HepG2 (cell line): Measurements from ENCODE around the gene SH3D21. TPM values are rescaled to one million over a fixed set of nuclear protein-coding genes. Genes with fewer than 3 reads are reported as not detected.

ENCODE experiments used
- ATAC-seq: fragments of 200-7000 bp; cut with Tn5 transposase; 3 replicates; pipeline ENCODE4 v1.9.1; 2020; ENCODE audit warnings: mild to moderate bottlenecking, moderate library complexity
- BruUV-seq: library from RNA; stranded (reverse); fragments of 400-500 nt; replicated peaks from 2 replicates; lab custom pipeline; 2021; lab: Mats Ljungman, UMichigan
- CTCF ChIA-PET: fragments of 300-600 bp; formaldehyde crosslinking; extraction: SDS; loops from one replicate; lab custom pipeline; 2021; ENCODE audit warnings: low total read pairs, inconsistent platforms, low intra/inter-chr PET ratio; lab: Yijun Ruan, JAX
- POLR2A ChIA-PET: fragments of 350-600 bp; sonication (Branson Sonifier 250); formaldehyde crosslinking; loops from one replicate; lab custom pipeline; 2020; ENCODE audit warnings: antibody characterized with exemption, inconsistent platforms; lab: Yijun Ruan, JAX
- DNase-seq: peaks from one replicate; pipeline ENCODE4 v3.0.0-alpha.2; 2015; ENCODE audit warnings: low spot score
- FAIRE-seq: peaks from 3 replicates; lab custom pipeline; 2011; peaks lifted over from hg19 to GRCh38; lab: Jason Lieb, UNC
- H2AFZ ChIP-seq: one replicate; pipeline ENCODE4 v1.6.1; 2011; ENCODE audit warnings: low read length, inconsistent platforms
- H3K27ac ChIP-seq: fragments of 300-600 bp; 3 replicates; pipeline ENCODE4 v1.8.0; 2011; ENCODE audit warnings: mixed run types, mild to moderate bottlenecking, mixed read lengths, low read length, inconsistent platforms; ENCODE audit not compliant: insufficient read depth; ENCODE audit errors: extremely low read length
- H3K27me3 ChIP-seq, 2 experiments: fragments of 200-600 bp in 1 of 2; 2 replicates in 1 of 2; 3 replicates in 1 of 2; pipeline versions ENCODE4 v1.6.0 to v1.8.0; 2011; ENCODE audit warnings: low read length in 2 of 2, mild to moderate bottlenecking in 2 of 2, moderate library complexity in 2 of 2, inconsistent platforms in 1 of 2; ENCODE audit not compliant: insufficient read depth in 2 of 2, control insufficient read depth in 1 of 2
- H3K36me3 ChIP-seq, 2 experiments: fragments of 200-600 bp in 1 of 2; replicated peaks in 1 of 2; 2 replicates in 1 of 2; 3 replicates in 1 of 2; pipeline versions ENCODE4 v1.5.1 to v1.8.0; 2011; ENCODE audit warnings: low read length in 2 of 2, inconsistent platforms in 1 of 2; ENCODE audit not compliant: insufficient read depth in 2 of 2, control insufficient read depth in 1 of 2
- H3K4me1 ChIP-seq: 2 replicates; pipeline ENCODE4 v1.5.1; 2012; ENCODE audit warnings: low read length, inconsistent platforms; ENCODE audit not compliant: insufficient read depth
- H3K4me2 ChIP-seq: 2 replicates; pipeline ENCODE4 v1.6.0; 2011; ENCODE audit warnings: low read depth, low read length, inconsistent platforms
- H3K4me3 ChIP-seq, 3 experiments: fragments of 200-600 bp in 1 of 3; sonication (generic), shearing (Covaris generic) in 1 of 3; replicated peaks in 1 of 3; 2 replicates each; pipeline ENCODE4 v1.5.1; 2011 to 2016; ENCODE audit warnings: low read length in 3 of 3, inconsistent platforms in 2 of 3, low read depth in 2 of 3, mild to moderate bottlenecking in 2 of 3, control low read depth in 1 of 3, mixed read lengths in 1 of 3; ENCODE audit not compliant: insufficient read depth in 1 of 3
- H3K79me2 ChIP-seq: one replicate; pipeline ENCODE4 v1.6.1; 2011; ENCODE audit warnings: low read length, inconsistent platforms; ENCODE audit not compliant: insufficient read depth
- H3K9ac ChIP-seq: 2 replicates; pipeline ENCODE4 v1.6.0; 2011; ENCODE audit warnings: mild to moderate bottlenecking, low read depth, low read length, inconsistent platforms; ENCODE audit not compliant: insufficient read depth
- H3K9me3 ChIP-seq: 2 replicates; pipeline ENCODE4 v1.5.1; 2012; ENCODE audit warnings: mild to moderate bottlenecking, low read length
- H4K20me1 ChIP-seq: 2 replicates; pipeline ENCODE4 v1.6.0; 2011; ENCODE audit warnings: inconsistent platforms, mild to moderate bottlenecking, low read length, moderate library complexity; ENCODE audit not compliant: insufficient read depth
- AKAP8 ChIP-seq: sonication (generic); formaldehyde crosslinking; IDR thresholded peaks from 2 replicates; pipeline ENCODE4 v1.5.1; 2020; ENCODE audit warnings: mild to moderate bottlenecking, missing genetic modification reagents
- EHMT2 ChIP-seq: fragments of 200-600 bp; sonication (generic); IDR thresholded peaks from 2 replicates; pipeline ENCODE4 v1.7.0; 2017; ENCODE audit warnings: antibody characterized with exemption, low read depth, low read length, borderline replicate concordance
- ELF3 ChIP-seq: IDR thresholded peaks from 2 replicates; pipeline ENCODE4 v1.6.1; 2016; ENCODE audit warnings: missing genetic modification reagents, missing compliant biosample characterization
- HDAC2 ChIP-seq: sonication (generic); formaldehyde crosslinking; IDR thresholded peaks from 2 replicates; pipeline ENCODE4 v1.4.0; 2020; ENCODE audit warnings: missing genetic modification reagents
- HHEX ChIP-seq: IDR thresholded peaks from 2 replicates; pipeline ENCODE4 v1.6.1; 2016; ENCODE audit warnings: control low read depth
- HMG20A ChIP-seq: IDR thresholded peaks from 2 replicates; pipeline ENCODE4 v1.6.1; 2016; ENCODE audit warnings: borderline replicate concordance
- HMGXB4 ChIP-seq, 2 experiments: sonication (generic) in 1 of 2; formaldehyde crosslinking in 1 of 2; IDR thresholded peaks; 2 replicates each; pipeline versions ENCODE4 v1.4.0 to v1.6.1; 2018 to 2020; ENCODE audit warnings: missing genetic modification reagents in 2 of 2, borderline replicate concordance in 1 of 2, low read depth in 1 of 2, mild to moderate bottlenecking in 1 of 2, missing biosample characterization in 1 of 2
- KDM4B ChIP-seq: sonication (generic); formaldehyde crosslinking; IDR thresholded peaks from 2 replicates; pipeline ENCODE4 v1.4.0; 2020; ENCODE audit warnings: missing genetic modification reagents
- MEIS2 ChIP-seq: sonication (generic); formaldehyde crosslinking; IDR thresholded peaks from 2 replicates; pipeline ENCODE4 v1.9.0; 2021; ENCODE audit warnings: mild to moderate bottlenecking, missing genetic modification reagents
- MIXL1 ChIP-seq: IDR thresholded peaks from 2 replicates; pipeline ENCODE4 v1.6.1; 2016
- MTF2 ChIP-seq: sonication (generic); formaldehyde crosslinking; IDR thresholded peaks from 2 replicates; pipeline ENCODE4 v1.5.0; 2020; ENCODE audit warnings: missing genetic modification reagents, borderline replicate concordance
- NRL ChIP-seq: sonication (generic); formaldehyde crosslinking; IDR thresholded peaks from 2 replicates; pipeline ENCODE4 v1.5.0; 2020; ENCODE audit warnings: missing genetic modification reagents, mild to moderate bottlenecking, moderate library complexity, borderline replicate concordance
- POLR2A ChIP-seq, 2 experiments: IDR thresholded peaks; 2 replicates each; pipeline ENCODE4 v1.6.1; 2011; ENCODE audit warnings: low read depth in 2 of 2, low read length in 2 of 2, mild to moderate bottlenecking in 1 of 2, moderate library complexity in 1 of 2; ENCODE audit not compliant: insufficient read depth in 1 of 2
- RCOR2 ChIP-seq: IDR thresholded peaks from 2 replicates; pipeline ENCODE4 v1.6.1; 2016; ENCODE audit warnings: missing biosample characterization, missing genetic modification reagents
- SMC3 ChIP-seq: IDR thresholded peaks from 2 replicates; pipeline ENCODE4 v1.6.1; 2011; ENCODE audit warnings: low read length, improper control_type of control experiment
- SP1 ChIP-seq, 2 experiments: fragments of 450-650 bp in 1 of 2; sonication (generic) in 1 of 2; formaldehyde crosslinking in 1 of 2; IDR thresholded peaks; 2 replicates each; pipeline versions ENCODE4 v1.4.0 to v1.6.1; 2016 to 2020; ENCODE audit warnings: missing genetic modification reagents in 1 of 2
- TOE1 ChIP-seq: sonication (generic); formaldehyde crosslinking; IDR thresholded peaks from 2 replicates; pipeline ENCODE4 v1.4.0; 2020; ENCODE audit warnings: mild to moderate bottlenecking, missing genetic modification reagents
- ZNF230 ChIP-seq: sonication (generic); formaldehyde crosslinking; IDR thresholded peaks from 2 replicates; pipeline ENCODE4 v1.4.0; 2020; ENCODE audit warnings: mild to moderate bottlenecking, missing genetic modification reagents
- ZNF556 ChIP-seq: sonication (generic); formaldehyde crosslinking; IDR thresholded peaks from 2 replicates; pipeline ENCODE4 v1.4.0; 2020; ENCODE audit warnings: mild to moderate bottlenecking, missing genetic modification reagents, borderline replicate concordance
- ZNF557 ChIP-seq: sonication (generic); formaldehyde crosslinking; IDR thresholded peaks from 2 replicates; pipeline ENCODE4 v1.4.0; 2020; ENCODE audit warnings: missing genetic modification reagents
- ZNF644 ChIP-seq: IDR thresholded peaks from 2 replicates; pipeline ENCODE4 v1.6.1; 2016; ENCODE audit warnings: low read depth
- ZNF777 ChIP-seq: sonication (generic); formaldehyde crosslinking; IDR thresholded peaks from 2 replicates; pipeline ENCODE4 v1.4.0; 2020; ENCODE audit warnings: missing genetic modification reagents
- WGBS: methylation state at CpG from one replicate; pipeline ENCODE4 v1.1.6; 2017; ENCODE audit warnings: low lambda C conversion rate; 5-methylcytosine and 5-hydroxymethylcytosine counted together
- in situ Hi-C: cut with HindIII; loops from 2 replicates; pipeline ENCODE4 v1.10.0; 2017; ENCODE audit warnings: low pct_unique_long_range_greater_than_20kb; ENCODE audit not compliant: extremely low pct_ligation_motif_present
- intact Hi-C: fragments of 100-400 bp; cut with micrococcal nuclease; formaldehyde crosslinking; loops from one replicate; pipeline ENCODE4 v1.10.0; 2022; ENCODE audit not compliant: unreplicated experiment
- polyA plus RNA-seq, 8 experiments: library from polyadenylated mRNA; depleted of rRNA in 3 of 8; stranded (reverse) in 7 of 8; unstranded in 1 of 8; fragments of >200 nt; fragmentation: Illumina TruSeq in 4 of 8; extraction: Trizol in 4 of 8; gene quantifications; 2 replicates each; pipeline versions ENCODE4 v1.2.1 to v1.2.3, GENCODE V29; 2011 to 2016; ENCODE audit warnings: low read depth in 4 of 8, missing spikeins in 1 of 8, mixed read lengths in 1 of 8; ENCODE audit not compliant: insufficient read depth in 1 of 8
- total RNA-seq, 5 experiments: library from RNA; depleted of rRNA; stranded (reverse); fragments of >200 nt; fragmentation: Illumina TruSeq; extraction: Trizol; gene quantifications; 2 replicates each; pipeline ENCODE4 v1.2.3, GENCODE V29; 2016; ENCODE audit warnings: low read depth in 1 of 5

Gene SH3D21
- total and polyA plus RNA-seq, 2 of the 13 experiments (the other 11 are each of a cell fraction or from before 2014, with no cell fraction given): 5.1 to 8.6 TPM

GRCh38 chr1:36352125-36352909 is 46.1 kb downstream of the SH3D21 start:
- WGBS: 66% methylated on average over 7 of the region's 13 CpGs
- POLR2A ChIA-PET: no interaction called here
- Histone ChIP-seq H3K27ac (peak overlapping the region; percentile 50), H3K9ac (0 out of 2 replicates have a peak overlapping the region, but pooled peaks have one; percentile 12), H4K20me1 (no peaks in the 10 kb centered on the region), H3K4me2 (peak overlapping the region; percentile 53), H3K27me3 (no peaks in the 10 kb centered on the region), H3K4me1 (peaks cover 50% of the 10 kb centered on the region), H3K36me3 (peaks cover 31 to 64% of the 10 kb centered on the region in 2 experiments), H3K4me3 (peak overlapping the region in 1 of 3 experiments; percentile 19; a peak in 1 of 6 replicates), H2AFZ (no peak overlapping the region), H3K9me3 (no peaks in the 10 kb centered on the region), H3K79me2 (no peaks in the 10 kb centered on the region)
- CTCF ChIA-PET: no interaction called here
- peak; percentile 65 for ATAC-seq
- BruUV-seq: no TSS peak
- peak; percentile 64 for FAIRE-seq
- intact Hi-C loops: no loop called here
- DNase-seq: peak; percentile 53
- in situ Hi-C loops: no loop called here
- TF ChIP-seq ZNF230 (CRISPR knock-in tag): no peak
- no peak for TF ChIP-seq ZNF777
- no peak for TF ChIP-seq NRL (CRISPR knock-in tag)
- TF ChIP-seq MEIS2 (CRISPR knock-in tag): peak; percentile 49; the same call in 1 of the 2 replicates
- no peak for TF ChIP-seq SP1 (IDR thresholded peaks at IDR 0.05)
- no peak for TF ChIP-seq SP1 (CRISPR knock-in tag; IDR thresholded peaks at IDR 0.05)
- no peak for TF ChIP-seq SMC3
- no peak for TF ChIP-seq MIXL1
- TF ChIP-seq HDAC2 (CRISPR knock-in tag): peak; percentile 11; the same call in 1 of the 2 replicates
- TF ChIP-seq HMGXB4 (CRISPR knock-in tag; IDR thresholded peaks at IDR 0.05; ENCODE audit: borderline replicate concordance in 1 of 2, low read depth in 1 of 2): no peak
- no peak for TF ChIP-seq KDM4B
- no peak for TF ChIP-seq HHEX (CRISPR knock-in tag)
- TF ChIP-seq EHMT2: no peak
- no peak for TF ChIP-seq ZNF557 (CRISPR knock-in tag)
- peak; percentile 65; the same call in 1 of the 2 replicates for TF ChIP-seq AKAP8
- peak; percentile 59; the same call in 1 of the 2 replicates for TF ChIP-seq ELF3 (CRISPR knock-in tag)
- TF ChIP-seq ZNF644 (CRISPR knock-in tag): no peak
- TF ChIP-seq MTF2 (CRISPR knock-in tag): no peak
- no peak for TF ChIP-seq POLR2A (IDR thresholded peaks at IDR 0.05; ENCODE audit: insufficient read depth in 1 of 2, low read depth in 2 of 2, low read length in 2 of 2)
- TF ChIP-seq ZNF556 (CRISPR knock-in tag): peak; percentile 25; the same call in 1 of the 2 replicates
- TF ChIP-seq TOE1 (CRISPR knock-in tag): no peak
- TF ChIP-seq RCOR2 (CRISPR knock-in tag): peak; percentile 22; the same call in 1 of the 2 replicates
- no peak for TF ChIP-seq HMG20A (CRISPR knock-in tag)
